Neuronal stem cell (in vitro differentiated cells): ENCODE results near the gene SPATC1L.
A peak's percentile ranks its signal among the peaks of the same experiment; 100 is the strongest.
"Not testable (repeated sequence)": the region's sequence is repeated elsewhere in the genome, so short reads cannot be mapped to it uniquely, and the experiment has no call there.

Source experiments
- DNase-seq: peaks from one replicate; pipeline ENCODE4 v3.0.0-alpha.2; 2013; ENCODE audit warnings: low spot score
- H2AFZ ChIP-seq: one replicate; pipeline ENCODE4 v1.6.1; 2013; ENCODE audit warnings: mild to moderate bottlenecking, low read length, inconsistent platforms
- H2AK5ac ChIP-seq: 2 replicates; pipeline ENCODE4 v1.6.1; 2013; ENCODE audit warnings: low read depth, mild to moderate bottlenecking, inconsistent platforms, low read length, moderate library complexity, mixed read lengths
- H2BK120ac ChIP-seq: 2 replicates; pipeline ENCODE4 v1.6.1; 2013; ENCODE audit warnings: low read depth, mild to moderate bottlenecking, inconsistent platforms, low read length, moderate library complexity, mixed read lengths
- H2BK12ac ChIP-seq: one replicate; pipeline ENCODE4 v1.6.1; 2013; ENCODE audit warnings: low read length, inconsistent platforms
- H2BK15ac ChIP-seq: 2 replicates; pipeline ENCODE4 v1.6.1; 2013; ENCODE audit warnings: mild to moderate bottlenecking, low read length, inconsistent platforms, mixed read lengths
- H2BK5ac ChIP-seq: one replicate; pipeline ENCODE4 v1.6.1; 2013; ENCODE audit warnings: inconsistent platforms, mild to moderate bottlenecking, low read length, moderate library complexity
- H3K14ac ChIP-seq: one replicate; pipeline ENCODE4 v1.6.1; 2013; ENCODE audit warnings: low read length, inconsistent platforms
- H3K18ac ChIP-seq: 2 replicates; pipeline ENCODE4 v1.6.1; 2013; ENCODE audit warnings: low read length, inconsistent platforms
- H3K23ac ChIP-seq: 2 replicates; pipeline ENCODE4 v1.6.1; 2013; ENCODE audit warnings: low read depth, mild to moderate bottlenecking, mixed read lengths, low read length, inconsistent platforms; ENCODE audit not compliant: poor library complexity
- H3K27ac ChIP-seq: replicated peaks from 3 replicates; pipeline ENCODE4 v1.5.1; 2013; ENCODE audit warnings: low read length, inconsistent platforms
- H3K27me3 ChIP-seq, 3 experiments: 2 replicates each; pipeline ENCODE4 v1.6.1; 2013; ENCODE audit warnings: low read length in 3 of 3, mild to moderate bottlenecking in 2 of 3, inconsistent platforms in 1 of 3, low read depth in 1 of 3, mixed read lengths in 1 of 3, moderate library complexity in 1 of 3; ENCODE audit not compliant: control insufficient read depth in 3 of 3, insufficient read depth in 3 of 3
- H3K36me3 ChIP-seq, 2 donors: replicated peaks in 1 of 2; 2 replicates each; pipeline ENCODE4 v1.6.1; 2013; ENCODE audit warnings: low read length in 2 of 2; ENCODE audit not compliant: control insufficient read depth in 2 of 2, insufficient read depth in 2 of 2
- H3K4ac ChIP-seq: 2 replicates; pipeline ENCODE4 v1.6.1; 2013; ENCODE audit warnings: inconsistent platforms, mild to moderate bottlenecking, low read length, moderate library complexity
- H3K4me1 ChIP-seq, 2 donors: 1 replicate in 1 of 2; 2 replicates in 1 of 2; pipeline ENCODE4 v1.6.1; 2013; ENCODE audit warnings: low read length in 2 of 2, low read depth in 1 of 2; ENCODE audit not compliant: control insufficient read depth in 2 of 2, insufficient read depth in 1 of 2
- H3K4me2 ChIP-seq: one replicate; pipeline ENCODE4 v1.6.1; 2013; ENCODE audit warnings: mild to moderate bottlenecking, low read length, inconsistent platforms; ENCODE audit not compliant: insufficient read depth, poor library complexity, severe bottlenecking
- H3K4me3 ChIP-seq, 2 donors: 2 replicates each; pipeline ENCODE4 v1.5.1; 2013; ENCODE audit warnings: low read length in 2 of 2, mild to moderate bottlenecking in 2 of 2, inconsistent platforms in 1 of 2, moderate library complexity in 1 of 2
- H3K79me1 ChIP-seq: one replicate; pipeline ENCODE4 v1.6.1; 2013; ENCODE audit warnings: low read depth, mild to moderate bottlenecking, inconsistent platforms, low read length, moderate library complexity
- H3K9ac ChIP-seq: one replicate; pipeline ENCODE4 v1.6.1; 2013; ENCODE audit warnings: mild to moderate bottlenecking, low read depth, low read length, inconsistent platforms; ENCODE audit not compliant: poor library complexity
- H3K9me3 ChIP-seq, 2 donors: replicated peaks in 1 of 2; 2 replicates each; pipeline versions ENCODE3 to v1.6.1; 2013; ENCODE audit warnings: low read length in 2 of 2, mild to moderate bottlenecking in 2 of 2, inconsistent platforms in 1 of 2, low read depth in 1 of 2, mixed read lengths in 1 of 2, moderate library complexity in 1 of 2; ENCODE audit not compliant: control insufficient read depth in 2 of 2, insufficient read depth in 1 of 2
- H4K8ac ChIP-seq: one replicate; pipeline ENCODE4 v1.6.1; 2013; ENCODE audit warnings: low read depth, mild to moderate bottlenecking, inconsistent platforms, low read length, moderate library complexity
- H4K91ac ChIP-seq: one replicate; pipeline ENCODE4 v1.6.1; 2013; ENCODE audit warnings: low read length, low read depth, mild to moderate bottlenecking, inconsistent platforms; ENCODE audit not compliant: poor library complexity
- WGBS, 2 donors: extraction: QIAGEN DNeasy Blood & Tissue Kit; methylation state at CpG; one replicate each; pipeline ENCODE4 v1.1.7; 2013; ENCODE audit warnings: missing lambda C conversion rate in 2 of 2, mixed read lengths in 1 of 2; ENCODE audit not compliant: insufficient read length in 2 of 2, insufficient replicate concordance in 1 of 2; ENCODE audit errors: extremely low coverage in 2 of 2; 5-methylcytosine and 5-hydroxymethylcytosine counted together

Gene SPATC1L

GRCh38 chr21:46140352-46141003, 43.8 kb downstream of the SPATC1L start:
- Histone ChIP-seq H3K27me3 (peaks cover 0 to 16% (median 6%) of the 10 kb centered on the region in 3 experiments), H4K8ac (peak overlapping the region; percentile 82), H3K23ac (peak overlapping the region; percentile 25)
- H3K9ac ChIP-seq, H3K36me3 ChIP-seq, H4K91ac ChIP-seq, H2BK120ac ChIP-seq, H2AFZ ChIP-seq, H2BK5ac ChIP-seq, H3K27ac ChIP-seq, H3K79me1 ChIP-seq, H2BK15ac ChIP-seq, H3K4ac ChIP-seq, DNase-seq, H3K4me3 ChIP-seq, H3K4me2 ChIP-seq, H2BK12ac ChIP-seq, H3K9me3 ChIP-seq, H3K14ac ChIP-seq, H3K4me1 ChIP-seq, H3K18ac ChIP-seq, H2AK5ac ChIP-seq: not testable (repeated sequence)
- no CpG with 5 or more reads among the region's 29 CpGs for WGBS, 2 donors

- H2AFZ ChIP-seq = no peak overlapping the region
- H4K91ac ChIP-seq = no peak overlapping the region
- peak overlapping the region; percentile 89 for H3K23ac ChIP-seq
- no peak overlapping the region for H3K9ac ChIP-seq
- no peak overlapping the region for H3K27ac ChIP-seq
- H3K4me2 ChIP-seq = no peak overlapping the region
- peaks cover 5 to 7% of the 10 kb centered on the region in 2 donors for H3K9me3 ChIP-seq
- H2BK120ac ChIP-seq = no peak overlapping the region
- no peak overlapping the region for H3K4me3 ChIP-seq
- H2BK5ac ChIP-seq = no peak overlapping the region
- peak overlapping the region; percentile 17 for H4K8ac ChIP-seq
- H3K4ac ChIP-seq = no peak overlapping the region
- no peaks in the 10 kb centered on the region for H3K36me3 ChIP-seq
- peak overlapping the region; percentile 73 for H2BK12ac ChIP-seq
- no peaks in the 10 kb centered on the region for H3K79me1 ChIP-seq
- no peak overlapping the region for H2AK5ac ChIP-seq
- no CpG with 5 or more reads among the region's 15 CpGs for WGBS, 2 donors
- DNase-seq = no peak
- peak overlapping the region; percentile 71 for H3K18ac ChIP-seq
- peak overlapping the region; percentile 67 for H2BK15ac ChIP-seq
- no peak overlapping the region for H3K14ac ChIP-seq
- peaks cover 0 to 16% (median 6%) of the 10 kb centered on the region in 3 experiments for H3K27me3 ChIP-seq
- H3K4me1 ChIP-seq = peaks cover 9% of the 10 kb centered on the region in 2 donors
These were observed 44.6 kb downstream of the SPATC1L start for GRCh38 chr21:46139686-46140085.

- H2BK5ac ChIP-seq = no peak overlapping the region
- H3K9ac ChIP-seq = no peak overlapping the region
- WGBS, 2 donors = no CpG with 5 or more reads among the region's 28 CpGs
- H3K27me3 ChIP-seq = peaks cover 0 to 16% (median 6%) of the 10 kb centered on the region in 3 experiments
- H3K4me2 ChIP-seq = no peak overlapping the region
- no peak overlapping the region for H2BK120ac ChIP-seq
- peak overlapping the region; percentile 38 for H3K14ac ChIP-seq
- H3K4ac ChIP-seq = no peak overlapping the region
- no peak overlapping the region for H2BK15ac ChIP-seq
- peaks cover 7% of the 10 kb centered on the region in 2 donors for H3K4me1 ChIP-seq
- H2BK12ac ChIP-seq = peak overlapping the region; percentile 6
- DNase-seq = no peak
- peak overlapping the region; percentile 65 for H3K18ac ChIP-seq
- peaks cover 5 to 6% of the 10 kb centered on the region in 2 donors for H3K9me3 ChIP-seq
- no peak overlapping the region for H2AFZ ChIP-seq
- no peak overlapping the region for H4K91ac ChIP-seq
- no peak overlapping the region for H3K4me3 ChIP-seq
- peak overlapping the region; percentile 23 for H4K8ac ChIP-seq
- H3K36me3 ChIP-seq = no peaks in the 10 kb centered on the region
- no peak overlapping the region for H3K27ac ChIP-seq
- no peaks in the 10 kb centered on the region for H3K79me1 ChIP-seq
- no peak overlapping the region for H3K23ac ChIP-seq
- peak overlapping the region; percentile 61 for H2AK5ac ChIP-seq
These were observed 45.8 kb downstream of the SPATC1L start for GRCh38 chr21:46138383-46138970.

GRCh38 chr21:46137908-46138307, 46.4 kb downstream of the SPATC1L start:
- Histone ChIP-seq H2BK5ac (no peak overlapping the region), H3K9me3 (peaks cover 5 to 6% of the 10 kb centered on the region in 2 donors)
- no CpG with 5 or more reads among the region's 7 CpGs for WGBS, 2 donors

More at GRCh38 chr21:46137908-46138307, 46.4 kb downstream of the SPATC1L start:
- H2BK15ac ChIP-seq = no peak overlapping the region
- no peak overlapping the region for H2BK12ac ChIP-seq
- no peak overlapping the region for H3K4me2 ChIP-seq
- peaks cover 5 to 7% of the 10 kb centered on the region in 2 donors for H3K4me1 ChIP-seq
- no peak overlapping the region for H2BK120ac ChIP-seq
- no peak overlapping the region for H2AK5ac ChIP-seq
- H3K36me3 ChIP-seq = no peaks in the 10 kb centered on the region
- H4K8ac ChIP-seq = no peak overlapping the region
- no peak overlapping the region for H3K9ac ChIP-seq
- peaks cover 0 to 15% (median 6%) of the 10 kb centered on the region in 3 experiments for H3K27me3 ChIP-seq
- H3K27ac ChIP-seq = no peak overlapping the region
- H3K4me3 ChIP-seq = no peak overlapping the region
- no peak for DNase-seq
- H2AFZ ChIP-seq = no peak overlapping the region
- H3K23ac ChIP-seq = no peak overlapping the region
- peak overlapping the region; percentile 53 for H3K4ac ChIP-seq
- no peak overlapping the region for H3K18ac ChIP-seq
- H3K79me1 ChIP-seq = no peaks in the 10 kb centered on the region
- H3K14ac ChIP-seq = no peak overlapping the region
- H4K91ac ChIP-seq = no peak overlapping the region
